Retinal pigment epithelial cell (primary cell): ENCODE data around the gene MAPK1.
"Not testable (repeated sequence)": the region's sequence is repeated elsewhere in the genome, so short reads cannot be mapped to it uniquely, and the experiment has no call there.

Experiments
- DNase-seq: peaks from one replicate; pipeline ENCODE4 v3.0.0-alpha.2; 2010; ENCODE audit warnings: low read depth
- H3K4me3 ChIP-seq: 2 replicates; pipeline ENCODE4 v1.5.1; 2011; ENCODE audit warnings: mild to moderate bottlenecking, low read length, control low read depth, moderate library complexity
- CTCF ChIP-seq: conservative IDR thresholded peaks from 2 replicates; pipeline ENCODE4 v1.5.1; 2011; ENCODE audit warnings: low read depth, low read length, control low read depth, inconsistent platforms

MAPK1 gene

GRCh38 chr22:21796231-21796630 lies 71.2 kb downstream of the MAPK1 start:
- no peak overlapping the region for H3K4me3 ChIP-seq
- TF ChIP-seq CTCF: no peak
- DNase-seq: no peak

GRCh38 chr22:21793716-21794115 lies 73.7 kb downstream of the MAPK1 start:
- not testable (repeated sequence) for H3K4me3 ChIP-seq, DNase-seq

- DNase-seq: no peak
- no peak for TF ChIP-seq CTCF
- H3K4me3 ChIP-seq: no peak overlapping the region
Observed at GRCh38 chr22:21791635-21792625, 75.5 kb downstream of the MAPK1 start.

- DNase-seq: not testable (repeated sequence)
Observed at GRCh38 chr22:21790849-21791610, 76.4 kb downstream of the MAPK1 start.

GRCh38 chr22:21790359-21790758 lies 77.1 kb downstream of the MAPK1 start:
- H3K4me3 ChIP-seq: no peak overlapping the region
- DNase-seq: no peak
- no peak for TF ChIP-seq CTCF

More at GRCh38 chr22:21790849-21791610, 76.4 kb downstream of the MAPK1 start:
- H3K4me3 ChIP-seq: not testable (repeated sequence)

- DNase-seq, H3K4me3 ChIP-seq: not testable (repeated sequence)
Observed at GRCh38 chr22:21787565-21787964, 79.9 kb downstream of the MAPK1 start.

GRCh38 chr22:21780259-21780658 lies 87.2 kb downstream of the MAPK1 start:
- no peak for TF ChIP-seq CTCF
- no peak for DNase-seq
- no peak overlapping the region for H3K4me3 ChIP-seq

- DNase-seq: no peak
- no peak overlapping the region for H3K4me3 ChIP-seq
- TF ChIP-seq CTCF: no peak
Observed at GRCh38 chr22:21779444-21779843, 88.0 kb downstream of the MAPK1 start.
